Glutamatergic neuron (in vitro differentiated cells): ENCODE measurements around the gene DOP1A. TPM values are rescaled to one million over a fixed set of nuclear protein-coding genes. Genes with fewer than 3 reads are reported as not detected.

ENCODE experiments used
- DNase-seq: peaks from one replicate; pipeline ENCODE4 v3.0.0; 2022
- H3K27ac Mint-ChIP-seq: one replicate; pipeline ENCODE4 v1.8.0; 2020; ENCODE audit warnings: mild to moderate bottlenecking, mixed read lengths, inconsistent platforms; ENCODE audit not compliant: unreplicated experiment
- H3K27me3 Mint-ChIP-seq: one replicate; pipeline ENCODE4 v1.8.0; 2020; ENCODE audit warnings: mild to moderate bottlenecking, moderate library complexity, mixed read lengths, inconsistent platforms; ENCODE audit not compliant: unreplicated experiment
- H3K36me3 Mint-ChIP-seq: one replicate; pipeline ENCODE4 v1.8.0; 2020; ENCODE audit warnings: mild to moderate bottlenecking, mixed read lengths, inconsistent platforms; ENCODE audit not compliant: unreplicated experiment
- H3K4me1 Mint-ChIP-seq: one replicate; pipeline ENCODE4 v1.8.0; 2020; ENCODE audit warnings: mild to moderate bottlenecking, low read depth, mixed read lengths, inconsistent platforms; ENCODE audit not compliant: unreplicated experiment
- H3K4me3 Mint-ChIP-seq: one replicate; pipeline ENCODE4 v1.8.0; 2020; ENCODE audit warnings: mild to moderate bottlenecking, mixed read lengths, inconsistent platforms; ENCODE audit not compliant: unreplicated experiment
- H3K9me3 Mint-ChIP-seq: one replicate; pipeline ENCODE4 v1.8.0; 2020; ENCODE audit warnings: mild to moderate bottlenecking, moderate library complexity, mixed read lengths, inconsistent platforms; ENCODE audit not compliant: unreplicated experiment
- CTCF ChIP-seq: fragments of 200-600 bp; sonication (generic); IDR thresholded peaks from one replicate; pipeline ENCODE4 v1.5.0; 2021; ENCODE audit not compliant: partially characterized antibody, unreplicated experiment
- total RNA-seq: library from RNA; stranded (reverse); fragmentation: NEBNext Ultra II Directional; extraction: Animal tissue kit (Norgen Biotek cat#: 25700); gene quantifications from one replicate; pipeline ENCODE4 v1.2.1, GENCODE V29; 2021; ENCODE audit not compliant: unreplicated experiment

DOP1A gene
- total RNA-seq, 1 donor from 2014 or later, result 40.8 TPM

- peaks cover 4% of the 10 kb centered on the region for H3K4me1 Mint-ChIP-seq
- no peaks in the 10 kb centered on the region for H3K36me3 Mint-ChIP-seq
- H3K4me3 Mint-ChIP-seq, result no peak overlapping the region
- no peak for DNase-seq
- peaks cover 4% of the 10 kb centered on the region for H3K27me3 Mint-ChIP-seq
- no peak overlapping the region for H3K27ac Mint-ChIP-seq
- TF ChIP-seq CTCF, result no peak
- H3K9me3 Mint-ChIP-seq, result no peaks in the 10 kb centered on the region
Observed at GRCh38 chr6:83199173-83199862, 131.8 kb downstream of the DOP1A start.

GRCh38 chr6:83199863-83200225 is 132.4 kb downstream of the DOP1A start:
- Mint-ChIP-seq H3K27me3 (peaks cover 3% of the 10 kb centered on the region), H3K9me3 (no peaks in the 10 kb centered on the region), H3K4me1 (peaks cover 2% of the 10 kb centered on the region), H3K4me3 (no peak overlapping the region), H3K27ac (no peak overlapping the region), H3K36me3 (no peaks in the 10 kb centered on the region)
- no peak for TF ChIP-seq CTCF
- no peak for DNase-seq

GRCh38 chr6:83202031-83202430 is 134.6 kb downstream of the DOP1A start:
- Mint-ChIP-seq H3K9me3 (peaks cover 1% of the 10 kb centered on the region), H3K4me1 (peaks cover 2% of the 10 kb centered on the region), H3K27ac (no peak overlapping the region), H3K36me3 (no peaks in the 10 kb centered on the region), H3K27me3 (peaks cover 3% of the 10 kb centered on the region), H3K4me3 (no peak overlapping the region)
- DNase-seq, result no peak
- TF ChIP-seq CTCF, result no peak

- Mint-ChIP-seq H3K4me3 (peak overlapping the region; percentile 61), H3K36me3 (no peaks in the 10 kb centered on the region), H3K4me1 (peaks cover 41% of the 10 kb centered on the region), H3K9me3 (peaks cover 6% of the 10 kb centered on the region), H3K27me3 (peaks cover 5% of the 10 kb centered on the region), H3K27ac (peak overlapping the region; percentile 95)
- DNase-seq, result peak; percentile 67
- TF ChIP-seq CTCF, result peak; percentile 40
Observed at GRCh38 chr6:83215131-83216047, 147.9 kb downstream of the DOP1A start.

- Mint-ChIP-seq H3K9me3 (peaks cover 7% of the 10 kb centered on the region), H3K27ac (peak overlapping the region; percentile 95), H3K4me3 (no peak overlapping the region), H3K27me3 (peaks cover 5% of the 10 kb centered on the region), H3K36me3 (no peaks in the 10 kb centered on the region), H3K4me1 (peaks cover 41% of the 10 kb centered on the region)
- no peak for TF ChIP-seq CTCF
- DNase-seq, result no peak
Observed at GRCh38 chr6:83216806-83217205, 149.3 kb downstream of the DOP1A start.
